Cardiac fibroblast (primary cell): Measurements from ENCODE around the gene SIKE1.
"Not testable (repeated sequence)": the region's sequence is repeated elsewhere in the genome, so short reads cannot be mapped to it uniquely, and the experiment has no call there.

ENCODE experiments used
- DNase-seq, 2 donors: peaks; one replicate each; pipeline versions ENCODE4 v3.0.0 to v3.0.0-alpha.2; 2010; ENCODE audit warnings: low read depth in 2 of 2
- H3K4me3 ChIP-seq, 2 donors: replicated peaks in 1 of 2; 1 replicate in 1 of 2; 2 replicates in 1 of 2; pipeline ENCODE4 v1.5.1; 2011; ENCODE audit warnings: low read depth in 2 of 2, low read length in 2 of 2, mild to moderate bottlenecking in 2 of 2, moderate library complexity in 1 of 2
- CTCF ChIP-seq: IDR thresholded peaks from one replicate; pipeline ENCODE4 v1.5.1; 2011; ENCODE audit warnings: low read depth, mild to moderate bottlenecking, low read length, inconsistent platforms

The SIKE1 gene

GRCh38 chr1:114780344-114781226 is at the start of gene SIKE1:
Gene SIKE1 (minus strand): TSS chr1:114780685. CDS start chr1:114780607, 78 bp downstream.
- H3K4me3 ChIP-seq: peak within 1 kb of the TSS; percentile 95 to 96
- TF ChIP-seq CTCF: no peak
- DNase-seq: peak; percentile 92 to 94

GRCh38 chr1:114830075-114830474 is 49.6 kb upstream of the SIKE1 start:
- H3K4me3 ChIP-seq, DNase-seq: not testable (repeated sequence)

- no peak overlapping the region for H3K4me3 ChIP-seq
- no peak for TF ChIP-seq CTCF
- peak in 1 of 2 donors; percentile 46 for DNase-seq
Observed at GRCh38 chr1:114828251-114828650, 47.8 kb upstream of the SIKE1 start.

- H3K4me3 ChIP-seq: no peak overlapping the region
- DNase-seq: no peak
- no peak for TF ChIP-seq CTCF
Observed at GRCh38 chr1:114821978-114822377, 41.5 kb upstream of the SIKE1 start.

- DNase-seq: no peak
- H3K4me3 ChIP-seq: no peak overlapping the region
- TF ChIP-seq CTCF: no peak
Observed at GRCh38 chr1:114820392-114820791, 39.9 kb upstream of the SIKE1 start.

- TF ChIP-seq CTCF: no peak
- no peak overlapping the region for H3K4me3 ChIP-seq
- no peak for DNase-seq
Observed at GRCh38 chr1:114819869-114820268, 39.4 kb upstream of the SIKE1 start.

- DNase-seq: not testable (repeated sequence)
Observed at GRCh38 chr1:114804449-114804848, 24.0 kb upstream of the SIKE1 start.

GRCh38 chr1:114803001-114803400 is 22.5 kb upstream of the SIKE1 start:
- H3K4me3 ChIP-seq: no peak overlapping the region
- no peak for TF ChIP-seq CTCF
- no peak for DNase-seq

More at GRCh38 chr1:114804449-114804848, 24.0 kb upstream of the SIKE1 start:
- H3K4me3 ChIP-seq: not testable (repeated sequence)
